ENCODE data around the gene ABR. TPM values are rescaled to one million over a fixed set of nuclear protein-coding genes. Genes with fewer than 3 reads are reported as not detected.
"Not testable (repeated sequence)": the region's sequence is repeated elsewhere in the genome, so short reads cannot be mapped to it uniquely, and the experiment has no call there.

Gene ABR
- total RNA-seq, 2 donors from 2014 or later: 101 to 130 TPM

DNA sequence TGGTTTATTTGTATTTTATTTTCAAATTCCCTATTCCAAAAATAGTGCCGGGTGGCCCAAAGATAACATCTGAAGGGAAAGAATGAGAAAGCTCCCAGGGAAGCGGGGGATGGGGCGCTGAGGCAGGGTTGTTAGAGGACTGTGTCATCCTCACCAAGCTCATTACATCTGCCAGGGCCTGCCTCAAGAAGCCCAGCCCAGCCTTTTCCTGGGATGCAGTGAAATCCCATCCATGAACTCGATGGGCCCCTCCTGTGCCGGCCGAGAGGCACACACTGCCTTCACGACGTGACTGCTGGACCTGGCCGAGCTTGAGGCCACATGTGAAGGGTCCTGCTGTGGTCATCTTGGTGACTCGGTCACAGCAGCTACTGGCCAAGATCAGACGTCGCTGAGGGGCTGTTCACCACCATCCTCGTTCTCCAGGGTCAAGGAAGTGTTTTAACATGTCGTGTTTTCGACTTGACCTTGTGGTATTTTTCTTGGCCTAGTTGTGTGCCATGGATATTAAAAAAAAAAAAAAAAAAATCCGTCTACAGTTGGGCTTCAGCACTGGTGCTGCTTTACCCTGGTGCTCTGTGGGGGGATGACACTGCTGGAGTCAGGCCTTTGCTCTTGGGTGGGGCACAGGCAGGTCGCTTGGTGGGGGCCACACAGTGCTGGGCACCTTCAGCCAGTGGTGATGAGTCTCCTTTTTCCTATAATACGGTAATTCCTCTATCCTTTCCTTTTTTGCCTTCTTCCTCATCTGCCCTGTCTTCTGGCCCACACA is 178.0 kb downstream of the ABR start:
- Mint-ChIP-seq H3K4me1 (peaks cover 22% of the 10 kb centered on the region), H3K4me3 (peak overlapping the region; percentile 62), H3K27ac (no peak overlapping the region), H3K36me3 (ENCODE audit: low read depth) (peaks cover 3% of the 10 kb centered on the region), H3K27me3 (no peaks in the 10 kb centered on the region)
- ATAC-seq: no peak
- DNase-seq: no peak
- no peaks in the 10 kb centered on the region for H3K9me3 ChIP-seq (ENCODE audit: control insufficient read depth, low read length, poor library complexity, severe bottlenecking)

DNA sequence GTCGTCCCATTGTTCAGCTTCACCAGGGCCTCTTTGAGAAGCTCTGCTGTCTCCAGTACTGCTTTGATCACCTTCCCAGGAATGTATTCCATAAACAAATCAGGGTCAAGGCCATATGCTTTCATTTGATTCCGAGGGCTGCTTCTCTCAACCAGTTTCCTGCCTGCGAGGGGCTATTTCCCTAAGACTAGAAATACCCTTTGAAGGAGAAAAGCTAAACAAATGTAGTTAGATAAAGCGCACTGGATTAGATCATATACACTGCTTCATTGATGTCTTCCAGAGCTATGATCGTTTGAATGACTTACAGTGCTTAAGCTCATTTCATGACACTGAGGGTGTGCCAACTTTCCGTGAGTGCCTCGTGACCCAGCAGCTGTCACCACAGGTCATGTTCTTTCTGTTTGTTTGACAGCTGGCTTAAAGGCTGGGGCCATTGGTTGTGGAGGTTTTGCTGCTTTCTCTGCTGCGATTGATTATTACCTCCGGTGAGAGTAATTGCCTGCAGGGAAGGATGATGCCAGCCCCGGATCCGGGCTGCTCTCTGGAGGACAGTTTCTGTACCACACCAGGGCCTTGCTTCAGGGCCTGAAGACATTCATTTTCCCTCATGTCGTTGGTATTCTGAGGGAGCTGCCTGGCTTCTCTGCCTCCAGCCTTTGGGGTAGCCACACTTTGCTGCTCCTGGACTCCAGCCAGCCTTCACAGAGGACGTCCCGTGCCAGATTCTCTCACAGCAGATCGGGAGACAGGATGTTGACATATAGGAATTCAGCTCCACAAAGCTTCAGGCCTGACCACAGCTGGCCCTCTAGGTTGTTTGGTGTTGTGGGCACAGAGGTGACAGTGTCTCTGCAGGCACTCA is 179.0 kb downstream of the ABR start:
- H3K36me3 Mint-ChIP-seq (ENCODE audit: low read depth): peaks cover 3% of the 10 kb centered on the region
- no peak overlapping the region for H3K27ac Mint-ChIP-seq
- H3K27me3 Mint-ChIP-seq: no peaks in the 10 kb centered on the region
- ATAC-seq (no peak), DNase-seq (no peak)
- H3K4me1 Mint-ChIP-seq: peaks cover 24% of the 10 kb centered on the region
- no peaks in the 10 kb centered on the region for H3K9me3 ChIP-seq (ENCODE audit: control insufficient read depth, low read length, poor library complexity, severe bottlenecking)
- H3K4me3 Mint-ChIP-seq: no peak overlapping the region

DNA sequence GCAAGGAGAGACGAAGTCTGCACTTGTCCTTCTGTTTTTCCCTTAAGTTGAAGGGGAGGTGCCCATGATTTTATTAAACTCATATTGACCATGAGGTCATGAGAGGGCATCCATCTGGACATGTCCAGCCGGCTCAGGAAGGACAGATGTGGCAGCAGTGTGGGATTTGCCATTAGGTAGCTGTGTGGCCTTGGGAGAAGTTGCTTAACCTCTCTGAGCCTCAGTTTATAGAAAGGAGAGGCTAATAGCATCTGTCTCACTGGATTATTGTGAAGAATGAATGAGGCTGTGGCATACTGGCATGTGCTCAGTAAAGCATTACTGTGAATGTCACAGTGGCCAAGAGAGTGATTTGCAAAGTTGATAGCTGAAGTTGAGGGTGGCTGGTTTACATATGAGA is 181.7 kb downstream of the ABR start:
- Mint-ChIP-seq H3K4me3 (peak overlapping the region; percentile 97), H3K27me3 (no peaks in the 10 kb centered on the region), H3K27ac (peak overlapping the region; percentile 94), H3K36me3 (ENCODE audit: low read depth) (peaks cover 4% of the 10 kb centered on the region), H3K4me1 (peaks cover 17% of the 10 kb centered on the region)
- DNase-seq (no peak), ATAC-seq (no peak)
- H3K9me3 ChIP-seq (ENCODE audit: control insufficient read depth, low read length, poor library complexity, severe bottlenecking): no peaks in the 10 kb centered on the region

DNA sequence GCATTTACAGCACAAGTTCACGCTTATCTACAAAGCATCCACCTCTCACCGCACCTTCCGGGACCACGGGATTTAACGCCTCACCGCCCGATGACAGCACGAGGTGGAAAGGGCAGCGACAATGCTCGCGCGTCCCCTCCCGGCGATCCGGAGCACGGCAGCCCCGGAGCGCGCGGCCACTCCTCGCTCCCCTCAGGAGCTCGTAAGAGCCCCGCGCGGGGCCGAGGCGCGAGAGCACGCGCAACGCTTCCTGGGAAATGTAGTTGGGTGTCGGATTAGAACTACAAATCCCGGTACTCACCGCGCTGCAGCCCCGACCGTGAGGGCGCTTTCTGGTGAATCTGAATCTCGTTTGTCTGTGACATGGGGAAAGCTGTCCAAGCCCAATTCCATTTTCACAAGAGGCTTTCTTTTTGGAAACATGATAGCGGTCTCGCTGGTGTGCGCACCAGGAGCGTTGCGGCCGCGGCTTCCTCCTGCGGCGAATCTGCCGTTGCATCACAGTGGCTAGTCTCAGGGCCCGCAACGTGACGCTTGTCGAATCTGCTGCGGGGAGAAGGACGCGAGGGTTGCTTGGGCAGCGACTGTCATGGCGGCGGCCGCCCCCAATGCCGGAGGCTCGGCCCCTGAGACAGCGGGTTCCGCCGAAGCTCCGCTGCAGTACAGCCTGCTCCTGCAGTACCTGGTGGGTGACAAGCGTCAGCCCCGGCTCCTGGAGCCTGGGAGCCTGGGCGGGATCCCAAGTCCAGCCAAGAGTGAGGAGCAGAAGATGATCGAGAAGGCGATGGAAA is 183.0 kb downstream of the ABR start, which contains the start of gene TIMM22:
TIMM22 (plus strand) TSS at position 576 of the 791 bp plus-strand sequence; CDS start at position 590, 14 bp downstream.
- peak; percentile 94 for ATAC-seq
- H3K27me3 Mint-ChIP-seq: no peaks in the 10 kb centered on the region
- no peaks in the 10 kb centered on the region for H3K9me3 ChIP-seq (ENCODE audit: control insufficient read depth, low read length, poor library complexity, severe bottlenecking)
- peaks cover 17% of the 10 kb centered on the region for H3K4me1 Mint-ChIP-seq
- H3K36me3 Mint-ChIP-seq (ENCODE audit: low read depth): peaks cover 2% of the 10 kb centered on the region
- DNase-seq: peak; percentile 86 to 88 (median 86)
- H3K27ac Mint-ChIP-seq: peak within 1 kb of the TSS; percentile 94
- H3K4me3 Mint-ChIP-seq: peak within 1 kb of the TSS; percentile 97

DNA sequence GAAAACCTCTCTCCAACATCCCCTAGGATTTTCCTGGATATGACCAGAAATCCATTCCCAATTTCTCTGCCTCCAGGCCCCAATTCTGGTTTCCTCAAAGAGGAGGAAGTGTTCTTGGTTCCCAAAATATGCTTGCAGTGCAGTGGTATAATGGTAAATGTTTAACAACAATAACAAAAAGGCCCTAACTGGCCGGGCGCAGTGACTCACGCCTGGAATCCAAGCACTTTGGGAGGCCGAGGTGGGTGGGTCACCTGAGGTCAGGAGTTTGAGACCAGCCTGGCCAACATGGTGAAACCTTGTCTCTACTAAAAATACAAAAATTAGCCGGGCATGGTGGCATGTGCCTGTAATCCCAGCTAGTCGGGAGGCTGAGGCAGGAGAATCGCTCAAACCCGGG is 184.5 kb downstream of the ABR start:
- not testable (repeated sequence) for H3K9me3 ChIP-seq (ENCODE audit: control insufficient read depth, low read length, poor library complexity, severe bottlenecking); H3K4me3 Mint-ChIP-seq; ATAC-seq; H3K36me3 Mint-ChIP-seq (ENCODE audit: low read depth); H3K27me3 Mint-ChIP-seq; H3K27ac Mint-ChIP-seq; DNase-seq
- peaks cover 17% of the 10 kb centered on the region for H3K4me1 Mint-ChIP-seq

DNA sequence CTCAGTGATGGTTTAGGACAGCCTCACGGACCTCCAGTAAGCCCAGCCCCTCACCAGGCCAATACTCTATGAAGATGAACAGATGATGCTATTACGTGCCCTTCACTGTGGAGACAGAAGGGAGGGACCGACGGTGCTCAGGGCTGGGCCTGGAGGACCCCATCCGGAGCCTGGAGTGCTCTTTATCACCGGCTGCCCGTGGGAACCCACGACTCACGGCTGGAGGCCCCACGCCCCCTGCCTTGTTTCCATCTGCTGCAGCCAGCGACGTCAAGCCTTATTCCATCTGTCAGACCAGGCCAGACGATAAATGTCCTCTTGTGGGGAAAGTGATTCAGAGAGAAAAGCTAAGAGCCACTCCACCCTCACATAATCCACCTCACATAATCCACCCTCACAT is 186.8 kb downstream of the ABR start:
- no peak for ATAC-seq
- no peak overlapping the region for H3K4me3 Mint-ChIP-seq
- H3K4me1 Mint-ChIP-seq: peaks cover 7% of the 10 kb centered on the region
- H3K27ac Mint-ChIP-seq: no peak overlapping the region
- no peak for DNase-seq
- H3K36me3 Mint-ChIP-seq (ENCODE audit: low read depth): peaks cover 2% of the 10 kb centered on the region
- H3K9me3 ChIP-seq (ENCODE audit: control insufficient read depth, low read length, poor library complexity, severe bottlenecking): no peaks in the 10 kb centered on the region
- H3K27me3 Mint-ChIP-seq: no peaks in the 10 kb centered on the region

DNA sequence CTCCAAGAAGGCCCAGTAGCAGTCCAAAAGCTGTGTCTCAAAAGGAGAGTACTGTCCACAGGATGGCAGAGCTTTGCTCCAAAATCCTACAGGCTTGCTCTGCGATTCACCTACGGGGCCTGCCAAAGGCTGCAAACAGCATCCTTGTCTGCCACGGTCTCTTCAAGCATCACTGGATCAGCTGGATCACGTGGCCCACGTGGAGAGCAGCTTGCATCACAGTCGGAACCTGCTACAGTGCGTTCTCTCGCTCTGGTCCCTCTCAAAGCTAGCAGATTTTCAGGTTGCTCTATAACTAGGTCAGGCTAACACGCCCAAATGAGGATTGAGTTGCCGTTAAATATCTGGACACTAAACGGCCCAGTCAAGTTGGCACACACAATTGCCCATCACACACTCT is 191.2 kb downstream of the ABR start:
- no peak overlapping the region for H3K4me3 Mint-ChIP-seq
- no peaks in the 10 kb centered on the region for H3K9me3 ChIP-seq (ENCODE audit: control insufficient read depth, low read length, poor library complexity, severe bottlenecking)
- H3K27me3 Mint-ChIP-seq: no peaks in the 10 kb centered on the region
- H3K36me3 Mint-ChIP-seq (ENCODE audit: low read depth): peaks cover 2% of the 10 kb centered on the region
- H3K27ac Mint-ChIP-seq: no peak overlapping the region
- ATAC-seq (no peak), DNase-seq (no peak)
- H3K4me1 Mint-ChIP-seq: no peaks in the 10 kb centered on the region

DNA sequence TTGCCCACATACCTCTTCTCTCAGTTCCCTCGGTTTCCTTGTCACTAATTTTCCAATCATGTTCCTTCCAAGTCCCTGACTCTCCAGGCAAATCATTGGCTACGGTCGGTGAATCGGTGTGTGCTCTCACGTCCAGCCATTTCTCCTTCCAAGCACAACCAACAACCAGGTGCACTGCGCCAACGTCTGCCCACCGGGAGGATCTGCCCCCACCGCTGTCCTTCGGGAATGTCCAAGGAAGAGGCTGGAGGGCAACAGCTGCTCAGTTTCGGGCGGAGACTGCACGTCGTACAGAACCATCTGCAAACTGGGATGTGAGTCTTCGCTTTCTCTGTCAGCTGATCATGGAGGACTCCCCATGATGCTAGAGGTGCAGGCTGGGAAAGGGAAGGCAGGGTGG is 191.8 kb downstream of the ABR start:
- Mint-ChIP-seq H3K4me3 (no peak overlapping the region), H3K27me3 (no peaks in the 10 kb centered on the region), H3K36me3 (ENCODE audit: low read depth) (no peaks in the 10 kb centered on the region), H3K27ac (no peak overlapping the region), H3K4me1 (no peaks in the 10 kb centered on the region)
- H3K9me3 ChIP-seq (ENCODE audit: control insufficient read depth, low read length, poor library complexity, severe bottlenecking): no peaks in the 10 kb centered on the region
- DNase-seq: no peak
- ATAC-seq: no peak

DNA sequence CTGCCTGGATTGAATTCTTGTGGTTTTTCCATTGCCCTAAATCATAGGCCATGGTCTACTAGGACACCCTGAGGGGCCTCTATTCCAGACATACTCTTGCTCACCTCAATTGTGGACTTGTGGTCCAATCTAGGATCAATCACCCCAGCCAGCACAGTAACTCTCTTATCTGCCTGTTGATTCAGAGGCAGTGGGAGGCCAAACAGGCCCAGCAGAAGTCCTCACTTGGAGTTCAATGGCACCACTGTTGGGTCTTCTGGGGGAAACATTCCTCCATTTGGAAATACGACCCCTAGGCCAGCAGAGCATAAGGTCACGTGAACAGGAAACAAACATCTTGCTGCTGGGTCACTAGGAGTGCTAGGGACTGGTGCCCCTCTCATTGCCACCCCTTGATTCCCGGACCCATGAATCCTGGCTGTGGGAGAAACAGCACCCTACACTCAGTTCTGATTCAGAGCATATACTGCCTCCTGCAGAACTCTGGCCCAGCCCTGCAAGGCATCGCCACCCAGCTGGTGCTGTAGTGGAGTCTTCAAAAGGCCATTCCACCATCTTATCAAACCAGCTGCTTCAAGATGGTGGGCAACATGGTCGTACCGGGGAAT is 193.4 kb downstream of the ABR start:
- no peaks in the 10 kb centered on the region for H3K36me3 Mint-ChIP-seq (ENCODE audit: low read depth)
- H3K4me1 Mint-ChIP-seq: no peaks in the 10 kb centered on the region
- no peak overlapping the region for H3K27ac Mint-ChIP-seq
- H3K4me3 Mint-ChIP-seq: no peak overlapping the region
- H3K9me3 ChIP-seq (ENCODE audit: control insufficient read depth, low read length, poor library complexity, severe bottlenecking): no peaks in the 10 kb centered on the region
- ATAC-seq (no peak), DNase-seq (no peak)
- no peaks in the 10 kb centered on the region for H3K27me3 Mint-ChIP-seq

DNA sequence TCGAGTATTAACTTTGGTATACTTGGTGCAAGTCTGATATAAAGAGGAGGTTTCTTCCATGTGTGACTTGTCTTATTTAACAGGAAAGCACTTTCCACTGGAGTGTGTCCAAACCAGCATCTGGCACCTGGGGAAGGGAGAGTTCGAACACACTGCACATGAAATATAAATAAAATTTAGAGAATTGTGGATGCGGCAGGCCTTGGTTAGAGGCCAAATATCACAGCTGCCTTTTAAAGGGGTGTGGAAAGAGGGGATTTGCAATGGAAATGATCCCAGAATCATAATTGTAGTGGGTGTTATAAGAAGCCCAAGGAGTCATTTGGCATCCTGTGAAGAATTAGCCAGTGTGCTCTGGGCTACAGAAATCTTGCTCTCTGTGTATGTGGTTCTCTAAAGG is 195.9 kb downstream of the ABR start:
- Mint-ChIP-seq H3K27ac (no peak overlapping the region), H3K4me1 (peaks cover 7% of the 10 kb centered on the region), H3K36me3 (ENCODE audit: low read depth) (no peaks in the 10 kb centered on the region), H3K4me3 (no peak overlapping the region), H3K27me3 (no peaks in the 10 kb centered on the region)
- H3K9me3 ChIP-seq (ENCODE audit: control insufficient read depth, low read length, poor library complexity, severe bottlenecking): no peaks in the 10 kb centered on the region
- DNase-seq (no peak), ATAC-seq (no peak)

DNA sequence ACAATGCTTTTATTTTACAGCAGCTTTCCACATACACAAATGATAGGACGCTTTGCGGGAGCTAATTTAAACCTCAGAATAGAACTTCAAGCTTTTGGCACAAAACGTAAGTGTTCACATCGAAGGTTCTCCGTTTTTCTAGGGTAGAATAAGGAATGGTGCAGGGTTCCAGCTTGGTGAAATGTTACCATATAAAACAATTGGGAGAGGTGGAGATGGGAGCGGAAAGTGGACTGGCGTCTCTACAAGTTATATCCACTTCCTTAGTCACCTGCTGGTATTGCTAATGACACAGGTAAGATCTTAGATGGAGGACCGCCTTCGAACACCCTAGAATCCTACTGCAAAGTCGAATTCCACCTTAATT is 198.5 kb downstream of the ABR start:
- Mint-ChIP-seq H3K4me3 (no peak overlapping the region), H3K27ac (peak overlapping the region; percentile 74)

DNA sequence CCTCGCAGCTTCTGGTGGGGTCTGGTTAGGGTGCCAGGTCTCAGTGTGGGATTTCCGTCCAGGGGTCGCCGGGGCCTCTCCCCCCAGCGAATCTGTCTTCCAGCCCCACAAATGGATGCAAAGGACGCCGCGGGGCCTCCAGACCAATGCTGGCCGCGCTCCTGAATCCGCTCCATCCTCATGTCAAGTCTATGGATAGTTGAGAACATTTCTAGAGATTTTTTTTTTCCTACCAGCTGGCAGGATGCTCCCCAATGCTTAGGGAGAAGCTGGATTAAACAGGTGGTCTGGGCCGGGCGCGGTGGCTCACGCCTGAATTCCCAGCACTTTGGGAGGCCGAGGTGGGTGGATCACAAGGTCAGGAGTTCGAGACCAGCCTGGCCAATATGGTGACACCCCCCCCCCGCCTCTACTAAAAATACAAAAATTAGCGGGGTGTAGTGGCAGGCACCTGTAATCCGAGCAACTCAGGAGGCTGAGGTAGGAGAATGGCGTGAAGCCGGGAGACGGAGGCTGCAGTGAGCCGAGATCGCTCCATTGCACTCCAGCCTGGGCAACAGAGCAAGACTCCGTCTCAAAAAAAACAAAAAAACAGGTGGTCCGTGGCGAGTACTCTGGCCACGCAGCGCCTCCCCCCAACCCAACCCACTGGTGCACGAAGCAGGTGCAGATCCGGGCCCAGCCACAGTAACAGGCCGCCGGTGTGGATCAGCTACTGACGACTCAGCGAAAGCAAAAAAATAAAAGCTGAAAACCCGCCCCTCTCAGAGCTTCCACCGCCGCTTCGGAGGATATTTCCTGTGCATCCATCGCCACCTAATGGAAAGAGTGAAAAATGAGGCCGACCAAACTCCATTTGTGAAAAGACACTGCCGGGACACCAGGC is 199.1 kb downstream of the ABR start:
- H3K9me3 ChIP-seq (ENCODE audit: control insufficient read depth, low read length, poor library complexity, severe bottlenecking): no peaks in the 10 kb centered on the region
- Mint-ChIP-seq H3K4me1 (peaks cover 13% of the 10 kb centered on the region), H3K4me3 (peak overlapping the region; percentile 90), H3K27ac (peak overlapping the region; percentile 74), H3K36me3 (ENCODE audit: low read depth) (peaks cover 2% of the 10 kb centered on the region), H3K27me3 (peaks cover 22% of the 10 kb centered on the region)
- ATAC-seq: peak; percentile 82
- DNase-seq: peak; percentile 59 to 70 (median 62)

More for the DNA sequence above, 198.5 kb downstream of the ABR start:
- H3K9me3 ChIP-seq (ENCODE audit: control insufficient read depth, low read length, poor library complexity, severe bottlenecking): no peaks in the 10 kb centered on the region
- no peak for ATAC-seq
- DNase-seq: no peak
- peaks cover 2% of the 10 kb centered on the region for H3K36me3 Mint-ChIP-seq (ENCODE audit: low read depth)
- H3K4me1 Mint-ChIP-seq: peaks cover 13% of the 10 kb centered on the region
- peaks cover 18% of the 10 kb centered on the region for H3K27me3 Mint-ChIP-seq
